GM21515 (cell line): ENCODE results near the gene INO80B.

ENCODE experiments used
- ATAC-seq: cut with Tn5 transposase; IDR thresholded peaks from one replicate; pipeline ENCODE4 v1.9.1; 2021; ENCODE audit not compliant: unreplicated experiment

INO80B gene

GRCh38 chr2:74500578-74500946, 45.7 kb downstream of the INO80B start:
- ATAC-seq, result no peak

DNA sequence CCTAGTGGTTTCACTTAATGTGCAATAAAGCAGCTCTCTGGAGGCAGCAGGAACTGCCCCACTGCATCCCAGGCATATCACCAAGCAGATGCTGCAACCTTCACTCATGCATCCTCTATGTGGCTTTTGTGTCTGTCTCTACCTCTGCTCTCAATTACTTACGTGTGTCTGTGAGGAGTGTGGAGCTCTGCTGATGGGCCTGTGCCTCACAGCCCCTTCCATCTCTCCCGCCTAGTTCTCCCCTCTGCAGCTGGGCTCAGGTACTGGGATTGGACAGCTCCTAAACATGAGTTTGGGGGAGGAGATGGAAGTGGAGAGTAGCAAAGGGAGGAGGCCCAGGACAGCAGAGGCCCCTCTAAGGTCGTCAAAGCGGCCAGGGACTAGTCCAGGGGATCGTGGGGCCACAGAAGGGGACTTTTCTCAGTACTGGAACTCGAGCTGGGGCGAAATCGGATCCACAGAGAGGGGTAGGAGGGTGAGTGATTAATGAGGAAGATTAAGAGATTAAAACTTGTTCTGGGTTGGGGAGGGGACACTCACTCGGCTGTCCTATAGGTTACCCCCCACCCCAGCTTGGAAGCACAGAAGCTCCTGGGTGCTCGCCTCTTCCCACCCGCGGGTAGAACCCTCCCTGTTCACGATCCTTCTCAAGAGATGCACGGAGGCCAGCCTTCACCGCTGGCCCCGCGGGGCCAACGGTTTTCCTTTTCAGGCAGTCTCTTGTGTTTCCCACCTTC, 46.6 kb downstream of the INO80B start:
- ATAC-seq, result no peak

- ATAC-seq, result no peak
Measured at GRCh38 chr2:74502147-74502719, 47.3 kb downstream of the INO80B start.

- ATAC-seq, result peak; percentile 33
Measured at GRCh38 chr2:74502720-74503505, 48.0 kb downstream of the INO80B start.

DNA sequence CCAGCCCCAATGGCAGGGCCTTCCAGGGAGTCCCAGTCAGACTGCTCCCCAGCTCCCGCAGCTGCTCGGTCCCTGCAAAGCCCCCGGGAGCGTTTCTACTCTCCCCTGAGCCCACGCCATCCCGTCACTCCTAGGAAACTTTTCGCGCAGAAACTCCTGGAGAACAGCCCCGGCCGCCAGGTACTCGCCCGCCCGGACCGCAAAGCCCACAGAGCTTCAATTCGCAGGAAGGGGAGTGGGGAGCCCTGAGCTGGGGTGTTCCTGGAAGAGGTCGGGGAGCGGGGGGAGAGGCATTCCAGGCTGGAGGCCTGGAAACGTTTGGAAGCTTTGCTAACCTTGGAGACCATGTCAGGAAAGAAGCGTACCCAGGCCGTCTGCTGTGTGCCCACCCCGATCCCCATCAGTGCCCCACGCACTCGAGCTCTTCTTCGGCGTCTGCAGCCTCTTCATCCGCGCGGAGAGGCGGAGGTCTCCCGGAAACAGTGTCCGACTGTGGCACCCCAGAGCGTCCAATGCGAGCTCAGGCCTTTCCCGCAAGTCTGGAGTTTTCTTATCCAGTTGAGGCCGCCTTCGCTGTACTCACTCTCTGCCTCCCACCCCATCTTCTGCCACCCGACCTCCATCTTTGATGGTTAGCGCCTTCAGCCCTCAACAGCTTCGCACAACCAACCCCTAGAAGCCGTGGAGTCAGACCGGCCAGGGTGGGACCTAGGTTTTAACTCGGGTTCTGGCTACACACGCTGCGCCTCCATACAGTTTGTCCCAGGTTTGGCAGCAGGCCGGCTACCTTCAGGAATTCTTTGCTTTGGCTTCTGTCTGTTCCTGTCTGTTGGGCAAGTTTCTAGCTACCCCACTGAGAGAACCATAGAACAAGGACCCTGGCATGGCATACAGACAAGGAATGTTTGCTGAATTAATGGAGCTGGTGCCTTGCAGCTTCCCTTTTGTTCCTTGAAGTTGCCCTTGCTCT, 48.9 kb downstream of the INO80B start:
- ATAC-seq, result no peak

- no peak for ATAC-seq
Measured at GRCh38 chr2:74504591-74504990, 49.7 kb downstream of the INO80B start.

- no peak for ATAC-seq
Measured at GRCh38 chr2:74505448-74506246, 50.8 kb downstream of the INO80B start.

- peak; percentile 88 for ATAC-seq
Measured at GRCh38 chr2:74507145-74507925, 52.4 kb downstream of the INO80B start, which contains the start of gene PCGF1. PCGF1 (minus strand) TSS chr2:74507695; CDS start chr2:74507668, 27 bp downstream.
